ENCODE data around the gene SND1. TPM values are rescaled to one million over a fixed set of nuclear protein-coding genes. Genes with fewer than 3 reads are reported as not detected.

The SND1 gene
- total and polyA plus RNA-seq, 2 of the 4 experiments (the other 2 are of a cell fraction), result 154 to 294 TPM

GRCh38 chr7:128053991-128054390 lies 402.0 kb downstream of the SND1 start:
- H3K4me1 ChIP-seq (ENCODE audit: control insufficient read depth, insufficient read depth, low read length), result peaks cover 19% of the 10 kb centered on the region
- in situ Hi-C loops (cut with MboI; ENCODE audit: low sequenced_read_pairs), result loop anchor here (25.0 kb wide), 1 partner anchor 342 kb away; no protein-coding TSS in a partner anchor
- no peak overlapping the region for H2BK5ac ChIP-seq (ENCODE audit: low read depth, low read length, poor library complexity, severe bottlenecking)
- H2BK15ac ChIP-seq (ENCODE audit: low read depth, low read length), result no peak overlapping the region
- H3K27me3 ChIP-seq (ENCODE audit: control insufficient read depth, insufficient read depth, low read length), result no peaks in the 10 kb centered on the region
- H3K18ac ChIP-seq (ENCODE audit: low read depth, low read length), result no peak overlapping the region
- H4K20me1 ChIP-seq (ENCODE audit: insufficient read depth, low read length), result peaks cover 47% of the 10 kb centered on the region
- TF ChIP-seq MAZ (IDR thresholded peaks at IDR 0.05; ENCODE audit: borderline replicate concordance, low read depth, low read length) (no peak), RFX5 (IDR thresholded peaks at IDR 0.05; ENCODE audit: low read depth, low read length) (no peak), RAD21 (IDR thresholded peaks at IDR 0.05; ENCODE audit: low read length) (no peak), ELK1 (IDR thresholded peaks at IDR 0.05; ENCODE audit: borderline replicate concordance, low read depth, low read length) (no peak), SMC3 (IDR thresholded peaks at IDR 0.05; ENCODE audit: low read depth, low read length) (no peak), POLR2A (IDR thresholded peaks at IDR 0.05; ENCODE audit: low read depth, low read length) (no peak), CHD1 (IDR thresholded peaks at IDR 0.05; ENCODE audit: low read depth, low read length) (no peak), FOS (IDR thresholded peaks at IDR 0.05; ENCODE audit: low read depth, low read length) (no peak), CEBPB (IDR thresholded peaks at IDR 0.05; ENCODE audit: low read depth, low read length) (no peak)
- no peak overlapping the region for H3K4ac ChIP-seq (ENCODE audit: low read depth, low read length)
- H3K27ac ChIP-seq (ENCODE audit: insufficient read depth, low read length), result no peak overlapping the region
- no peak overlapping the region for H3K23ac ChIP-seq (ENCODE audit: low read depth, low read length)
- 100% methylated on average over 3 of the region's 5 CpGs; no CpG with 5 or more reads in 1 of the 2 experiments for WGBS, 2 experiments (ENCODE audit: extremely low coverage in 2 of 2, insufficient read length in 1 of 2)
- peaks cover 25 to 60% of the 10 kb centered on the region in 2 experiments for H3K79me1 ChIP-seq (ENCODE audit: low read depth in 1 of 2, low read length in 2 of 2)
- H3K9ac ChIP-seq (ENCODE audit: low read depth, low read length), result no peak overlapping the region
- no TSS peak for BruUV-seq (replicated peaks)
- no peak overlapping the region for H2AK5ac ChIP-seq (ENCODE audit: low read depth, low read length)
- dilution Hi-C loops (cut with HindIII; ENCODE audit: low sequenced_read_pairs, unreplicated experiment), result no loop called here
- no peak overlapping the region for H2BK120ac ChIP-seq (ENCODE audit: low read depth, low read length)
- H3K36me3 ChIP-seq (ENCODE audit: control insufficient read depth, insufficient read depth, low read length), result peaks cover 5% of the 10 kb centered on the region
- peaks cover 32% of the 10 kb centered on the region for H3K9me1 ChIP-seq (ENCODE audit: insufficient read depth, low read length)
- no peak overlapping the region for H3K4me2 ChIP-seq (ENCODE audit: low read depth, low read length)
- intact Hi-C loops (cut with micrococcal nuclease), result no loop called here
- no peak overlapping the region for H3K14ac ChIP-seq (replicated peaks; ENCODE audit: low read depth, low read length)
- ChIA-PET CTCF (no interaction called here), POLR2A (ENCODE audit: unreplicated experiment) (no interaction called here)
- H3K4me3 ChIP-seq (ENCODE audit: insufficient read depth, low read depth, low read length), result no peak overlapping the region
- no peak overlapping the region for H4K8ac ChIP-seq (ENCODE audit: low read depth in 2 of 2, low read length in 2 of 2)
- DNase-seq (no peak), ATAC-seq (ENCODE audit: low read depth) (no peak)
- H2BK20ac ChIP-seq (ENCODE audit: low read depth, low read length), result no peak overlapping the region
- H2AFZ ChIP-seq (replicated peaks; ENCODE audit: low read length, poor library complexity), result no peak overlapping the region
- no peak overlapping the region for H4K91ac ChIP-seq (ENCODE audit: insufficient read depth, low read depth, low read length)
- H3K56ac ChIP-seq (ENCODE audit: extremely low read depth, insufficient read depth, low read length), result no peak overlapping the region
- no peaks in the 10 kb centered on the region for H3K9me3 ChIP-seq (ENCODE audit: control insufficient read depth, insufficient read depth, low read length)
- no peak overlapping the region for H4K5ac ChIP-seq (ENCODE audit: low read depth, low read length)
- no peak overlapping the region for H2AK9ac ChIP-seq (replicated peaks; ENCODE audit: low read depth, low read length, poor library complexity)
